ENCODE measurements around the gene SPCS2.

- TF ChIP-seq EZH2 (IDR thresholded peaks at IDR 0.05; ENCODE audit: insufficient read depth, low read length): no peak
- no peak for TF ChIP-seq CTCF (IDR thresholded peaks at IDR 0.05; ENCODE audit: insufficient read depth, low read depth, low read length)
Observed at GRCh38 chr11:74909812-74910211, 39.3 kb upstream of the SPCS2 start.
